ENCODE measurements around the gene SLX4IP. TPM values are rescaled to one million over a fixed set of nuclear protein-coding genes. Genes with fewer than 3 reads are reported as not detected.

The SLX4IP gene
- total and polyA plus RNA-seq, 2 of the 13 experiments (the other 11 are each of a cell fraction or from before 2014, with no cell fraction given): 3.6 to 7.3 TPM

DNA sequence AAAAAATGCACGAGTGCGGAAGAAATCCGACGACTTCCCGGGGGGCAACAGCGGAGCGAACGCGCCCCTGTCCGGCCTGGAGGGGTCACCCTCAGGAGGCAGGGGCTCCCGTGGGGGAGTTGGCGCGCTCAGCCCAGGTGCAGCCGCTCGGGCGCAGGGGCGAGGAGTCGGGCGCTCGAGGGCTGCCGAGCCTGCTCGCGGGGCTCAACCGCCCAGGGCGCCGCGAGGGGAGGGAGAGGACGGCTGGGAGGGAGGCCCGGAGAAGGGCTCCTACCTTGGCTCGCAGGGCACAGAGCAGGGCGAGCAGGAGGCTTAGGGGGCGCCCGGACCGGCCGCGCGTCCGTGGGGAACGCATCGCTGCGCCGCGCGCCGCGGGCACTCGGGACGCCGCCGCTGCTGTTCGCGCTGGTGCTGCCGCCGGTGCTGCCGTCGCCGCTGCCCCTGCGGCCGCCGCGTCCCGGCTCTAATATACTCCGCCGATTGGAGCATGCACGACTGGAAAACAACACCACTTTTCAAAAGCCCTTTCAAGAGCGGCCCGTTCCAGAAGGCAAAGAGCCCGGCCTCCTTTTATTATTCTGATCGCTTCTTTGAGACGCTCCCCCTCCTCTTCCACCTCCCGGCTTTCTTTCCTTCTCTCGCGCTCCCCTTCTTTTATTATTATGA, 238.2 kb downstream of the SLX4IP start (continued):
- no peak for TF ChIP-seq TGIF2 (CRISPR knock-in tag; IDR thresholded peaks at IDR 0.05)
- TF ChIP-seq, protein P1, sequence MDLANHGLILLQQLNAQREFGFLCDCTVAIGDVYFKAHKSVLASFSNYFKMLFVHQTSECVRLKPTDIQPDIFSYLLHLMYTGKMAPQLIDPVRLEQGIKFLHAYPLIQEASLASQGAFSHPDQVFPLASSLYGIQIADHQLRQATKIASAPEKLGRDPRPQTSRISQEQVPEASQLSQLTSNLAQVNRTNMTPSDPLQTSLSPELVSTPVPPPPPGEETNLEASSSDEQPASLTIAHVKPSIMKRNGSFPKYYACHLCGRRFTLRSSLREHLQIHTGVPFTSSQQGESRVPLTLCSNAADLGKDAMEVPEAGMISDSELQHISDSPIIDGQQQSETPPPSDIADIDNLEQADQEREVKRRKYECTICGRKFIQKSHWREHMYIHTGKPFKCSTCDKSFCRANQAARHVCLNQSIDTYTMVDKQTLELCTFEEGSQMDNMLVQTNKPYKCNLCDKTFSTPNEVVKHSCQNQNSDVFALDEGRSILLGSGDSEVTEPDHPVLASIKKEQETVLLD (CRISPR knock-in tag; IDR thresholded peaks at IDR 0.05; ENCODE audit: low read depth): no peak
- TF ChIP-seq, protein P2, sequence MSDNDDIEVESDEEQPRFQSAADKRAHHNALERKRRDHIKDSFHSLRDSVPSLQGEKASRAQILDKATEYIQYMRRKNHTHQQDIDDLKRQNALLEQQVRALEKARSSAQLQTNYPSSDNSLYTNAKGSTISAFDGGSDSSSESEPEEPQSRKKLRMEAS (IDR thresholded peaks at IDR 0.05): 0 out of 2 replicates have a peak, but pooled peaks have one; percentile 31
- TF ChIP-seq HDAC1 (CRISPR knock-in tag; IDR thresholded peaks at IDR 0.05): no peak
- TF ChIP-seq, protein P3, sequence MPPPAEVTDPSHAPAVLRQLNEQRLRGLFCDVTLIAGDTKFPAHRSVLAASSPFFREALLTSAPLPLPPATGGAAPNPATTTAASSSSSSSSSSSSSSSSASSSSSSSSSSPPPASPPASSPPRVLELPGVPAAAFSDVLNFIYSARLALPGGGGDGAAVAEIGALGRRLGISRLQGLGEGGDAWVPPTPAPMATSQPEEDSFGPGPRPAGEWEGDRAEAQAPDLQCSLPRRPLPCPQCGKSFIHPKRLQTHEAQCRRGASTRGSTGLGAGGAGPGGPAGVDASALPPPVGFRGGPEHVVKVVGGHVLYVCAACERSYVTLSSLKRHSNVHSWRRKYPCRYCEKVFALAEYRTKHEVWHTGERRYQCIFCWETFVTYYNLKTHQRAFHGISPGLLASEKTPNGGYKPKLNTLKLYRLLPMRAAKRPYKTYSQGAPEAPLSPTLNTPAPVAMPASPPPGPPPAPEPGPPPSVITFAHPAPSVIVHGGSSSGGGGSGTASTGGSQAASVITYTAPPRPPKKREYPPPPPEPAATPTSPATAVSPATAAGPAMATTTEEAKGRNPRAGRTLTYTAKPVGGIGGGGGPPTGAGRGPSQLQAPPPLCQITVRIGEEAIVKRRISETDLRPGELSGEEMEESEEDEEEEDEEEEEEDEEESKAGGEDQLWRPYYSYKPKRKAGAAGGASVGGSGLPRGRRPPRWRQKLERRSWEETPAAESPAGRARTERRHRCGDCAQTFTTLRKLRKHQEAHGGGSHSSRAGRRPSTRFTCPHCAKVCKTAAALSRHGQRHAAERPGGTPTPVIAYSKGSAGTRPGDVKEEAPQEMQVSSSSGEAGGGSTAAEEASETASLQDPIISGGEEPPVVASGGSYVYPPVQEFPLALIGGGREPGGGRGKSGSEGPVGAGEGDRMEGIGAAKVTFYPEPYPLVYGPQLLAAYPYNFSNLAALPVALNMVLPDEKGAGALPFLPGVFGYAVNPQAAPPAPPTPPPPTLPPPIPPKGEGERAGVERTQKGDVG (CRISPR knock-in tag; IDR thresholded peaks at IDR 0.05; ENCODE audit: borderline replicate concordance): no peak
- TF ChIP-seq MBD4 (IDR thresholded peaks at IDR 0.05; ENCODE audit: borderline replicate concordance, low read length): no peak
- TF ChIP-seq GATA4 (IDR thresholded peaks at IDR 0.05; ENCODE audit: borderline replicate concordance, low read depth): no peak
- TF ChIP-seq, protein P4, sequence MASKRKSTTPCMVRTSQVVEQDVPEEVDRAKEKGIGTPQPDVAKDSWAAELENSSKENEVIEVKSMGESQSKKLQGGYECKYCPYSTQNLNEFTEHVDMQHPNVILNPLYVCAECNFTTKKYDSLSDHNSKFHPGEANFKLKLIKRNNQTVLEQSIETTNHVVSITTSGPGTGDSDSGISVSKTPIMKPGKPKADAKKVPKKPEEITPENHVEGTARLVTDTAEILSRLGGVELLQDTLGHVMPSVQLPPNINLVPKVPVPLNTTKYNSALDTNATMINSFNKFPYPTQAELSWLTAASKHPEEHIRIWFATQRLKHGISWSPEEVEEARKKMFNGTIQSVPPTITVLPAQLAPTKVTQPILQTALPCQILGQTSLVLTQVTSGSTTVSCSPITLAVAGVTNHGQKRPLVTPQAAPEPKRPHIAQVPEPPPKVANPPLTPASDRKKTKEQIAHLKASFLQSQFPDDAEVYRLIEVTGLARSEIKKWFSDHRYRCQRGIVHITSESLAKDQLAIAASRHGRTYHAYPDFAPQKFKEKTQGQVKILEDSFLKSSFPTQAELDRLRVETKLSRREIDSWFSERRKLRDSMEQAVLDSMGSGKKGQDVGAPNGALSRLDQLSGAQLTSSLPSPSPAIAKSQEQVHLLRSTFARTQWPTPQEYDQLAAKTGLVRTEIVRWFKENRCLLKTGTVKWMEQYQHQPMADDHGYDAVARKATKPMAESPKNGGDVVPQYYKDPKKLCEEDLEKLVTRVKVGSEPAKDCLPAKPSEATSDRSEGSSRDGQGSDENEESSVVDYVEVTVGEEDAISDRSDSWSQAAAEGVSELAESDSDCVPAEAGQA (IDR thresholded peaks at IDR 0.05; ENCODE audit: low read depth): no peak
- TF ChIP-seq, protein P4 (CRISPR knock-in tag; IDR thresholded peaks at IDR 0.05; ENCODE audit: borderline replicate concordance): 0 out of 2 replicates have a peak, but pooled peaks have one; percentile 39
- TF ChIP-seq, protein P5, sequence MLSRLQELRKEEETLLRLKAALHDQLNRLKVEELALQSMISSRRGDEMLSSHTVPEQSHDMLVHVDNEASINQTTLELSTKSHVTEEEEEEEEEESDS (CRISPR knock-in tag; IDR thresholded peaks at IDR 0.05; ENCODE audit: borderline replicate concordance): no peak
- no peak for TF ChIP-seq IRF2 (CRISPR knock-in tag; IDR thresholded peaks at IDR 0.05)
- no peak for TF ChIP-seq ZNF10 (CRISPR knock-in tag; IDR thresholded peaks at IDR 0.05; ENCODE audit: borderline replicate concordance, low read depth)
- TF ChIP-seq EP300 (IDR thresholded peaks at IDR 0.05; ENCODE audit: low read depth in 2 of 2, low read length in 2 of 2): no peak
- no peak for TF ChIP-seq EP300 (CRISPR knock-in tag; IDR thresholded peaks at IDR 0.05; ENCODE audit: borderline replicate concordance)
- TF ChIP-seq FOXO1 (CRISPR knock-in tag; IDR thresholded peaks at IDR 0.05): no peak
- TF ChIP-seq CCDC6 (CRISPR knock-in tag; IDR thresholded peaks at IDR 0.05): no peak
- TF ChIP-seq MBNL3 (CRISPR knock-in tag; conservative IDR thresholded peaks at IDR 0.05): no peak
- no peak for TF ChIP-seq MEIS1 (CRISPR knock-in tag; IDR thresholded peaks at IDR 0.05; ENCODE audit: borderline replicate concordance)
- no peak for TF ChIP-seq NR2F6 (IDR thresholded peaks at IDR 0.05)
- no peak for TF ChIP-seq NR2F6 (CRISPR knock-in tag; IDR thresholded peaks at IDR 0.05)
